ENCODE data around the gene P2RX1.
A peak's percentile ranks its signal among the peaks of the same experiment; 100 is the strongest.

P2RX1 gene

GRCh38 chr17:3924512-3925350, 8.5 kb upstream of the P2RX1 start:
- no peak for DNase-seq (ENCODE audit: low spot score)

GRCh38 chr17:3923466-3924190, 7.4 kb upstream of the P2RX1 start:
- DNase-seq (ENCODE audit: low spot score) = no peak

DNA sequence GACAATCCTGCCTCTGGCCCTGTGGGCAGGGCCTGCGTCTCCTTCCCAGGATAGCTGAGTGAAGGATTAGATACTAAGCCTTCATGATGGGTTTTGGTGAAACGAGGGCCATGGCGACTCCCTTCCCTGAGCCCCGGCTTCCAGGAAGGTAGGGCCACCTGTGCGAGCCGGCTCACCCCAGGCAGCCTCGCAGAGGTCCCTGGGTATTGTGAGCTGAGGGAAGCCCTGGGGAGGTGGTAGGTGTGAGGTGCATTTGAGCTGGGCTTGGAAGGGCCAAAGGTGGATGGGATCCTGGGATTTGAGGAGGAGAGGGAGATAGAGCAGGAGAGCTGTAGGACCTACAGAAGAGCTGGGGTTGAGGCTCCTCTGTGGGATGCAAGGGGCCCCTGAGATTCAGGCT, 6.5 kb upstream of the P2RX1 start:
- DNase-seq (ENCODE audit: low spot score) = no peak

GRCh38 chr17:3921502-3922319, 5.4 kb upstream of the P2RX1 start:
- DNase-seq (ENCODE audit: low spot score) = no peak

DNA sequence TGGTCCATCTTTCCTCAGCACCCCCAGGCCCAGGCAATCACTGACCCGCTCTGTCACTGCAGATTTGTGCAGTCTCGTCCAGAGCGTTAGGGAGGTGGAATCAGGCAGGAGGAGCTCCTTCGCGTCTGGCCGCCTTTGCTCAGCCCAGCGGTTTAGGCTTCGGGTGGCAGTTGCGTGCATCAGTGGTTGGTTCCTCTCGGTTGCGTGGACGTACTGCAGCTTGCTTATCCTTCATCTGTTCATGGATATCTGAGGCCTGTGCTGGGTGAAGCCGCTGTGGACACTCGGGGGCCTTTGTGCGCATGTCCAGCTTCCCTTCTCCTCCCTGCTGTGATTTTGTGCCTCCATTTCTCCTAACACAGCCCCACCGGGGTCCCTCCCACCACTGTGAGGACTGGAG, 4.7 kb upstream of the P2RX1 start:
- no peak for DNase-seq (ENCODE audit: low spot score)

GRCh38 chr17:3919123-3919624, 2.9 kb upstream of the P2RX1 start:
- no peak for DNase-seq (ENCODE audit: low spot score)

GRCh38 chr17:3918372-3919122, 2.3 kb upstream of the P2RX1 start:
- DNase-seq (ENCODE audit: low spot score) = no peak

GRCh38 chr17:3917391-3917931, 1.2 kb upstream of the P2RX1 start:
- DNase-seq (ENCODE audit: low spot score) = no peak

DNA sequence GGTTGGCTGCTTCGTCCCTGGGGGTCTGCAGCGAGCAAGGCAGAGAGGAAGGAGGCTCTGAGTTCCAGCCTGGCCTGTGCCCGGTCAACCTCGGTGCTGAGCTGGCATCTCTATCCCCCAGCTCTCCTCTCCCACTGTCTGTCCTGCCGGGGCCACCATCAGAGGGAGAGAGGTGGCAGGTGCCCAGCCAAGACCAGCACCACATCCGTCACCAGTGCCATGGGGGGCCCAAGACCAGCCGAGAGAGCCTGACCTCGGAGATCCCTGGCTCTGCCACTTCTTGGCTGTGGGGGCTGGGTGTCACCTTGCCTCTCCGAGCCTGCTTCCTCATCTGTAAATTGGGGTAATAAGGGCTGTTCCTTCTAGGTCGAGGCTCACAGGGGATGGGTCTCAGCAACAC, 560 bp upstream of the P2RX1 start:
- no peak for DNase-seq (ENCODE audit: low spot score)

DNA sequence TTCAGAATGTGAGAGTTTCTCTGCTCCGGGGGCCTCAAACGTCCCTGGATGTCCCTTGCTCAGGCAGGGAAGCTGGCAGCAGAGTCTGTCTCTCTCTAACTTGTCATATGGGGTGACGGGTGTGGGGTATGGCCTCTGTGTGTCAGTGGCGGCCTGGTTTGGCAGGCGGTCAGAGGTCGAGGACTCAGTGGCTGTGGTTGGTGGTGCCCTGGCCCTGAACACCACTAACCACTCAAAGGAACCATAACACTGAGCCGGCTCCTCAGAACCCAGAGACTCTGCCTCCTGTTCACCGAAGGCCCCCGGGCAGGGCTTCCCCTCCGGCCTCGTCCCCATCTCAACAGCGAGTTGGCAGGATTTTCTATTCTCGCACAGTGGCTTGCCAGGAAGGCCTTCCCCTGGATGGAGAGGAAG, 677 bp downstream of the P2RX1 start:
- DNase-seq (ENCODE audit: low spot score) = no peak

- no peak for DNase-seq (ENCODE audit: low spot score)
Measured at GRCh38 chr17:3914312-3914670, 2.0 kb downstream of the P2RX1 start.

DNA sequence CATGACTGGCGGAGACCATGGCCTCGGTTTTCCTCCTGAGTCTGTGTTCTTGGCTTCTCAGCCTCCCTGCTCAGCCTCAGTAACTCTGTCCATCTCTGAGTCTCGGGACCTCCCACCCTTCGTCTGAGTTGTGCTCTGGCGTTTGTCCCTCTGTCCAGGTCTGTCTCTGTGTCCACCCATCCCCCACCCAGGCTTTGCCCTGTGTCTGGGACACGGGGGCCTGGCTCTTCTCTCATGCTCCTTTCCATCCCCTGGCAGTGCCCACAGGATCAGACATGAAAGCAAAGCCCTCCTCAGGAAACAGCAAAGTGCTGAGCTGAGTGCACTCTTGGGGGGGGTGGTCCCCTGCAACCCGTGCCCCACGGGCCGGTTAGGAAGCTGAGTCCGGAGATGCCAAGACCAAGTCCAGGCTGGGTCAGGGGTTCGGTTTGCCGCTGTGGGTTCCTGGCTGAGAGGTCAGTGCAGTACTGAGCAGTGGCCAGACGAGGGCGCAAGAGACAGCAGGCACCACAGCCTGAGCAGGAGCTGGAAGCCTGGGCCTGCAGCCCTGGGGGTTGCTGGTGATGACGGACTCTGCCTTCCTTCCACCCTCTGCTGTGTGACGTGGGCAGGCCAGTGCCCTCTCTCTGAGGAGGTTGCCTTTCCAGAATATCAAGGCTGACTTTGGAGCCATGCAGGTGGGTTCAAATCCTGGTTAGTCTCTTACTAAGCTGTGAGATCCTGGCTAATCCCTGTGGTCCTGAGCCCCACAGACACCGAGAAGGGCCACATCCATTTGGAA, 2.5 kb downstream of the P2RX1 start:
- DNase-seq (ENCODE audit: low spot score) = peak; percentile 77

DNA sequence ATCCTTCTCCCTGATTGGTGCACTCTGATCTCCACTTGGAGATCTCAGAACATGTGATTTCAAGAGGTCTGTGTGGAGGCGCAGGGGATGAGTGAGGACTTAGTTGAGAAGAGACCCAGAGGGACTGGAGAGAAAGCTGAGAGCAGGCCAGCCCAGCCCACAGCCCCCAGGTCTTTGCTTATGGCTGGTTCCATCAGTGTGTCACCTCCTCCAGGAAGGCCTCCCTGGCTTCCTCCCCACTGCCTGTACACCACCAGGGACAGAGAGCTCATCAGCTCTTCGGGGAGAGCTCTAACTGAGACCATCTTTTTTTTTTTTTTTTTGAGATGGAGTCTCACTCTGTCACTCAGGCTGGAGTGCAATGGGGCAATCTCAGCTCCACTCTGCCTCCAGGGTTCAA, 3.4 kb downstream of the P2RX1 start:
- DNase-seq (ENCODE audit: low spot score) = no peak

DNA sequence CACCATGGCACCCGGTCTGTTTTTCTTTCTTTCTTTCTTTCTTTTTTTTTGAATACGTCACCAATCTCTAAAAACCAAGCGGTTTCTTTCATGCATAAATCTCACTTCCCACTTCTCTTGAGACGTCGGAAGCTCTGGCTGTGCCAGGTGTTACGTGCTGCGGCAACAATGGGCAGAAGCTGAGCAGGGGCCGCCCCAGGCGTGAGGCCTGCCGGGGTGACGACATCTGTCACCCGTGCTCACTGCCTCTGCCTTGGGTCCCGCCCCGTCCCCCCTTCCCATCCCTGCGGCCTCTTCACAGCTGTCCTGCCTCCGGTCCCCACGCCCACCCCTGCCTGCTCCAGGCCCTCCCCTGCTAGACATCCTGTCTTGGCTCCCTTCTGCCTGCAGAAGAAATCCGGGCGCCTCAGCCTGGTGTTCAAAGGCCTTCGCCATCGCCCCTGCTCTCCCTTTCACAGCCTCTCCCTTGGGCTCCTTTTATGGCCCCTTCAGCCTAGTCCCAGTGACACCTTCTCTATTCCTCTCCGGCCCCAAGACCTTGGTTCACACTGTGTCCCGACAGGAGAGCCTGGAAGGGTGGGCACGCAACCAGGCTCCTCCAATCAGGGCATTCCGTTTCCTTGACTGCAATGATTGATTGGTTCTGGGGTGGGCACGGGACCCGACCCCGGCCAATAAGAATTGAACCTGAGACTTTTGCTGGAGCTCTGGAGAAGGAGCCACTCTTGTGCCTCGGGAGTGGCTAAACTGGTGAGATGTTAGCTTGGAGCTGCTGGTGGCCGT, 4.8 kb downstream of the P2RX1 start:
- DNase-seq (ENCODE audit: low spot score) = no peak

DNA sequence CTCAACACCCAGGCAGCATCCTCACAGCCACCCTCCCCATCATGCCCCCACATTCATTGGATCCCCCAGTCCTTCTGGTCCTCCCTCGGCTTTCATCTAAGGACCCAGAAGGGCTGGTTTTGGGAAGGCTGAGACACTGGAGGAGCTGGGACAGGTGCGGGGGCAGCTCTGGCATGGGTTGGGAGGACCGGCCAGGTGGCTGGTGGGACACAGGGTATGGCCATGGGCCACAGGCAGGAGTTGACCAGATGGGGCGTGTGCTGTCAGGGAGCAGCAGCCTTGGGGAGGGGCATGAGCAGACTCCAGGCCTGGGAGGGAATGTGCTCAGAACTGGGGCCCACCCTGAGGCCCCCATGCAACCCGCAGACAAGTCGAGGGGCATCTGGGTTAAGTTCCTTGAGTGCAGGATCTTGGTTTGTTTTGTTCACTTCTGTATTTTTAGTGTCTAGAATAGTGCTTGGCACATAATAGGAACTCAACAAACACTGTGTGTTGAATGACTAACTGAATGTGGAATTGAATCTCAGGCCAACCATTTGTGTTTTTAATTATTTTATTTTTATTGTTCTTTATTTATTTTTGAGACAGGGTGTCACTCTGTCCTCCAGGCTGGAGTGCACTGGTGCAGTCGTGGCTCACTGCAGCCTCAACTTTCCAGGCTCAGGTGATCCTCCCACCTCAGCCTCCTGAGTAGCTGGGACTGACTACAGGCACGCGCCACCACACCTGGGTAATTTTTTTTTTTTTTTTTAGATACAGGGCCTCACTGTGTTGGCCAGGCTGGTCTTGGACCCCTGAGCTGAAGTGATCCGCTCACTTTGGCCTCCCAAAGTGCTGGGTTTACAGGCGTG, 5.6 kb downstream of the P2RX1 start:
- no peak for DNase-seq (ENCODE audit: low spot score)

DNA sequence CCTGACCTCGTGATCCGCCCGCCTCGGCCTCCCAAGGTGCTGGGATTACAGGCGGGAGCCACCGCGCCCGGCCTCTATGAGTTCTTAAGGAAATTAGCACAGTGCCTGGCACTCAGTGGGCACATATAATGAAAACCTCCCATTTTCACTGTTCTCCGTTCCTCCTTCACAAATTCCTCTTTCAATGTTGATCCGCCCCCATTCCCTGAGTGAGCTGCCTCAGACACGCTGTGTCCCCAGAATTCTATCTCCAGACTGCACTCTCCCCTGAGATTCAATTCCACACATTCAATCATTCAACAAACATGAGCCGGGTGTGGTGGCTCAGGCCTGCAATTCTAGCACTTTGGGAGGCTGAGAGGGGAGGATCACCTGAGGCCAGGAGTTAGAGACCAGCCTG, 7.0 kb downstream of the P2RX1 start:
- no peak for DNase-seq (ENCODE audit: low spot score)

DNA sequence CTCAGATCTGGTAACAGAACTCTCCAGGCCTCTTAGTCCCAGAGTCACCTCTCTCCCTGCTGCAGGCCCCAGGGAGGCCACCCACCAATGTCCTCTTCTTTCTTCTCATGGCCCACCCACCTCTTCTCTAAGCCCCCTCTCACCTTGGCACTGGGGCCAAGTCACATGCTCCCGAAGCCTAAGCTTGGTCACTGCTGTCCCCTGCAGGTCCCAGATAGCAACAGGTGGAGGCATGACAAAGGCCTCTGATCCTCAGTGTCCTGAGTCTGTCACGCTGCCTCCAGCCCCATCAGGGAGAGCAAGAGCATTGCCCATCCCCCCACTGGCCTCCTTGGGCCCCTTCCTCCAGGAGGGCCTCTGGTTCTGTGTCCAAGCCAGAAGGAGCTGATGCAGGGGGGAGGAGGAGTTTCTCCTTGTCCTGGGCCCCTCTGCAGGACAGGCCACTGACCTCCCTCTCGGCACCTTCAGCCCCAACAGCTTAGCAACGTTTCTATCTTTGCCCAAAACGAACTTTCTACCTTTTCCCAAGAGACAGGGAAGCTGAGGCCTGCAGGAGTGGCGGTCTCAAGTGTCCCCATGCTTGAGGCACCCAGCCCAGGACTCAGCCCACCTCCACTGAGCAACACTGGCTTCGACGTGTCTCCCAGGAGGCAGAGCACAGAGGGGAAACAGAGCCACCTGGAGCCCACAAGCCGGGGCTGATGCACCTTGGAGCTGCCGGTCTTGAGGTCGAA, 8.6 kb downstream of the P2RX1 start:
- DNase-seq (ENCODE audit: low spot score) = no peak

GRCh38 chr17:3906881-3907280, 9.4 kb downstream of the P2RX1 start:
- no peak for DNase-seq (ENCODE audit: low spot score)
